ENCODE results near the gene ADAMTSL1.

DNA sequence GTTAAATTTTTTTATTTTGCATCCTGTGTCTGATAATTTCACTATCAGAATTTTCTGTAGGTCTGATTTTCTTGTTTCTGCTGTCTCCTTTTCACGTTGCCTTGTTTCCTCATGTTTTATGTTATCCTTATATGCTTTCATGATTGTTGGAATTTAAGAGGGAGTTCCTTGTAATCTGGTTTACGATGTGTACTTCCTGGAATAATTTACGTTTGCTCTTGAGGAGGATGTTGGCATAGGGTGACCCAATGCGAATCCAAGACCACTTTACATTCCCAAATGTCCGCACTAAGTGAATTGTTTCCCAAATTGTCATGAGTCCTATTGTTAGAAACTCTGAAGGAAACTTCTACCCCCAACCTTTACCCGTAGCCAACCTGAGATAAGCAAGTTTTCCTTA lies 80.3 kb downstream of the ADAMTSL1 start:
- TF ChIP-seq, protein P1, sequence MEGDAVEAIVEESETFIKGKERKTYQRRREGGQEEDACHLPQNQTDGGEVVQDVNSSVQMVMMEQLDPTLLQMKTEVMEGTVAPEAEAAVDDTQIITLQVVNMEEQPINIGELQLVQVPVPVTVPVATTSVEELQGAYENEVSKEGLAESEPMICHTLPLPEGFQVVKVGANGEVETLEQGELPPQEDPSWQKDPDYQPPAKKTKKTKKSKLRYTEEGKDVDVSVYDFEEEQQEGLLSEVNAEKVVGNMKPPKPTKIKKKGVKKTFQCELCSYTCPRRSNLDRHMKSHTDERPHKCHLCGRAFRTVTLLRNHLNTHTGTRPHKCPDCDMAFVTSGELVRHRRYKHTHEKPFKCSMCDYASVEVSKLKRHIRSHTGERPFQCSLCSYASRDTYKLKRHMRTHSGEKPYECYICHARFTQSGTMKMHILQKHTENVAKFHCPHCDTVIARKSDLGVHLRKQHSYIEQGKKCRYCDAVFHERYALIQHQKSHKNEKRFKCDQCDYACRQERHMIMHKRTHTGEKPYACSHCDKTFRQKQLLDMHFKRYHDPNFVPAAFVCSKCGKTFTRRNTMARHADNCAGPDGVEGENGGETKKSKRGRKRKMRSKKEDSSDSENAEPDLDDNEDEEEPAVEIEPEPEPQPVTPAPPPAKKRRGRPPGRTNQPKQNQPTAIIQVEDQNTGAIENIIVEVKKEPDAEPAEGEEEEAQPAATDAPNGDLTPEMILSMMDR (IDR thresholded peaks at IDR 0.05; ENCODE audit: insufficient read depth, low read depth, low read length): no peak
- no peak for TF ChIP-seq EZH2 (IDR thresholded peaks at IDR 0.05; ENCODE audit: insufficient read depth, low read length)

All from astrocyte (in vitro differentiated cells and primary cell).